Smooth muscle cell (in vitro differentiated cells): Measurements from ENCODE around the gene MEGF6. TPM values are rescaled to one million over a fixed set of nuclear protein-coding genes. Genes with fewer than 3 reads are reported as not detected.

ENCODE experiments used
- DNase-seq: peaks from one replicate; lab custom pipeline; 2025; ENCODE audit not compliant: unreplicated experiment; lab: John Stamatoyannopoulos, UW
- H2AFZ ChIP-seq: fragments of 200-600 bp; sonication (generic); 2 replicates; pipeline ENCODE4 v1.6.0; 2016; ENCODE audit warnings: antibody characterized with exemption, low read depth, mild to moderate bottlenecking
- H3F3A ChIP-seq: fragments of 200-600 bp; sonication (generic); 2 replicates; pipeline ENCODE4 v1.6.0; 2017; ENCODE audit warnings: antibody characterized with exemption, low read depth
- H3K27ac ChIP-seq: fragments of 200-600 bp; sonication (generic); 2 replicates; pipeline ENCODE4 v1.5.1; 2016; ENCODE audit warnings: low read depth, mild to moderate bottlenecking
- H3K27me3 ChIP-seq: fragments of 200-600 bp; sonication (generic); 2 replicates; pipeline ENCODE4 v1.6.1; 2016; ENCODE audit warnings: low read depth, mild to moderate bottlenecking
- H3K36me3 ChIP-seq: fragments of 200-600 bp; sonication (generic); 2 replicates; pipeline ENCODE4 v1.5.1; 2016; ENCODE audit warnings: low read depth
- H3K4me1 ChIP-seq: fragments of 200-600 bp; sonication (generic); 2 replicates; pipeline ENCODE4 v1.5.1; 2016; ENCODE audit warnings: low read depth
- H3K4me2 ChIP-seq: fragments of 200-600 bp; sonication (generic); 2 replicates; pipeline ENCODE4 v1.6.0; 2016; ENCODE audit warnings: mild to moderate bottlenecking
- H3K4me3 ChIP-seq: fragments of 200-600 bp; sonication (generic); 2 replicates; pipeline ENCODE4 v1.5.1; 2016; ENCODE audit warnings: mild to moderate bottlenecking
- H3K79me2 ChIP-seq: fragments of 200-600 bp; sonication (generic); 2 replicates; pipeline ENCODE4 v1.6.0; 2016; ENCODE audit warnings: low read depth, mild to moderate bottlenecking
- H3K9ac ChIP-seq: fragments of 200-600 bp; sonication (generic); 2 replicates; pipeline ENCODE4 v1.6.0; 2016; ENCODE audit warnings: low read depth
- H3K9me3 ChIP-seq: fragments of 200-600 bp; sonication (generic); replicated peaks from 2 replicates; pipeline ENCODE4 v1.5.1; 2016; ENCODE audit warnings: low read depth
- H4K20me1 ChIP-seq: fragments of 200-600 bp; sonication (generic); 2 replicates; pipeline ENCODE4 v1.6.0; 2016; ENCODE audit warnings: low read depth
- WGBS: methylation state at CpG from one replicate; pipeline ENCODE4 v1.1.7; 2016; ENCODE audit warnings: low lambda C conversion rate; 5-methylcytosine and 5-hydroxymethylcytosine counted together
- polyA plus RNA-seq: library from polyadenylated mRNA; unstranded; fragments of >200 nt; fragmentation: Nextera tagmentation; extraction: Ambion mirVana; gene quantifications from 2 replicates; pipeline ENCODE4 v1.2.1, GENCODE V29; 2016
- total RNA-seq: library from RNA; depleted of rRNA; stranded (reverse); fragments of >200 nt; gene quantifications from 2 replicates; pipeline ENCODE4 v1.2.3, GENCODE V29; 2014
- TF ChIP-seq, protein P1 (sequence below): fragments of 200-600 bp; sonication (generic); IDR thresholded peaks from 2 replicates; pipeline ENCODE4 v1.5.1; 2017; ENCODE audit warnings: borderline replicate concordance, mild to moderate bottlenecking, antibody characterized with exemption; ENCODE audit not compliant: insufficient read depth, poor library complexity, severe bottlenecking

Gene MEGF6
- total and polyA plus RNA-seq, 2 experiments from 2014 or later, result 6.5 to 12.8 TPM

DNA sequence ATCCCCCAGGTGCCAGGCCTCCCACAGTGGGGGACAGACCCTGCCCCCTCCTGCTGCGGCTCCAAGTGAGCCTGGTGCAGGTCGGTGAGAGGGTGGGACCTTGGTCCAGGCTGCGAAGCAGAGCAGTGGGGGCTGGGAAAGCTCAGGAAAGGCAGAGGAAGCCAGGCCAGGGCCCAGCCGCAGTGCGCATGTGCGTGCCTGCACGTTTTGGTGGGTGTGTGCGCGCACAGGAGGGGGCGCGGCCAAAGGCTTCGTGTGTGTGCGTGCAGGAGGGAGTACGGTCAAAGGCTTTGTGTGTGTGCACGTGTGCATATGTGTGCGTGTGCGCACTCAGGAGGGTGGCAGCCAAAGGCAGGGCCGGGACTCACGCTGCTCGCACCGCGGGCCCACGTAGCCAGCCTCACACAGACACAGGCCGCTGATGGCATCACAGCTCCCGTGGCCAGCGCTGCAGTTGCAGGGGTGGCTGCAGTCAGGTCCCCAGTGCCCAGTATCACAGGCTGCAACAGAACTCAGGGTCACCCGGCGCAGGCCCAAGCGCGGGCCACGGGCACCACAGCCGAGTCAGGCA is 111.0 kb downstream of the MEGF6 start:
- H3K4me2 ChIP-seq, result no peak overlapping the region
- H3K36me3 ChIP-seq, result no peaks in the 10 kb centered on the region
- no peak overlapping the region for H3K9ac ChIP-seq
- H3F3A ChIP-seq, result no peaks in the 10 kb centered on the region
- WGBS, result 94% methylated on average over 30 of the region's 32 CpGs
- peaks cover 6% of the 10 kb centered on the region for H4K20me1 ChIP-seq
- H3K4me3 ChIP-seq, result no peak overlapping the region
- H3K27ac ChIP-seq, result no peak overlapping the region
- no peaks in the 10 kb centered on the region for H3K79me2 ChIP-seq
- TF ChIP-seq, protein P1, sequence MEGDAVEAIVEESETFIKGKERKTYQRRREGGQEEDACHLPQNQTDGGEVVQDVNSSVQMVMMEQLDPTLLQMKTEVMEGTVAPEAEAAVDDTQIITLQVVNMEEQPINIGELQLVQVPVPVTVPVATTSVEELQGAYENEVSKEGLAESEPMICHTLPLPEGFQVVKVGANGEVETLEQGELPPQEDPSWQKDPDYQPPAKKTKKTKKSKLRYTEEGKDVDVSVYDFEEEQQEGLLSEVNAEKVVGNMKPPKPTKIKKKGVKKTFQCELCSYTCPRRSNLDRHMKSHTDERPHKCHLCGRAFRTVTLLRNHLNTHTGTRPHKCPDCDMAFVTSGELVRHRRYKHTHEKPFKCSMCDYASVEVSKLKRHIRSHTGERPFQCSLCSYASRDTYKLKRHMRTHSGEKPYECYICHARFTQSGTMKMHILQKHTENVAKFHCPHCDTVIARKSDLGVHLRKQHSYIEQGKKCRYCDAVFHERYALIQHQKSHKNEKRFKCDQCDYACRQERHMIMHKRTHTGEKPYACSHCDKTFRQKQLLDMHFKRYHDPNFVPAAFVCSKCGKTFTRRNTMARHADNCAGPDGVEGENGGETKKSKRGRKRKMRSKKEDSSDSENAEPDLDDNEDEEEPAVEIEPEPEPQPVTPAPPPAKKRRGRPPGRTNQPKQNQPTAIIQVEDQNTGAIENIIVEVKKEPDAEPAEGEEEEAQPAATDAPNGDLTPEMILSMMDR, result no peak
- DNase-seq, result no peak
- H3K9me3 ChIP-seq, result no peaks in the 10 kb centered on the region
- H3K4me1 ChIP-seq, result no peaks in the 10 kb centered on the region
- no peak overlapping the region for H2AFZ ChIP-seq
- H3K27me3 ChIP-seq, result no peaks in the 10 kb centered on the region

DNA sequence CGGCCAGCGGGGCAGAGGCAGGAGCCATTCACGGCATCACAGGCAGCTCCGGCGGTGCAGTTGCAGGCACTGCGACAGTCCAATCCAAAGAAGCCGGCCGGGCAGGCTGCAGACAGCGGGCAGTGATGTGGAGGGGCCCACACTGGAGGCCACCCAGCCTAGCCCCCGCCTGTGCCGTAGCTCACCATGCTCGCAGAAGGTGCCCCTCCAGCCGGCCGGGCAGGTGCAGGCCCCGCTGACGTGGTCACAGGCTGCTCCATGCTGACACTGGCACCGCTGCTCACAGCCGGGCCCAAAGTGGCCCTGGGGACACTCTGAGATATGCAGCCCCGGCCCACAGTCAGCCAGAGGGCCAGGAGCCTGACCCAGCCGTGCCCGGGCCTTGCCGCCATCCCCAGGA is 111.7 kb downstream of the MEGF6 start:
- TF ChIP-seq, protein P1, result no peak
- Histone ChIP-seq H3K4me2 (no peak overlapping the region), H3K36me3 (no peaks in the 10 kb centered on the region), H3K79me2 (no peaks in the 10 kb centered on the region), H3K27me3 (no peaks in the 10 kb centered on the region), H3K4me3 (no peak overlapping the region), H3K4me1 (no peaks in the 10 kb centered on the region), H3K9me3 (no peaks in the 10 kb centered on the region), H4K20me1 (peaks cover 6% of the 10 kb centered on the region), H3F3A (no peaks in the 10 kb centered on the region), H3K9ac (no peak overlapping the region), H3K27ac (no peak overlapping the region), H2AFZ (no peak overlapping the region)
- 95% methylated on average over 22 of the region's 22 CpGs for WGBS
- DNase-seq, result no peak

GRCh38 chr1:3498986-3499385 is 112.3 kb downstream of the MEGF6 start:
- no peak overlapping the region for H3K4me3 ChIP-seq
- H3K27ac ChIP-seq, result no peak overlapping the region
- H2AFZ ChIP-seq, result no peak overlapping the region
- no peaks in the 10 kb centered on the region for H3K27me3 ChIP-seq
- no peak for DNase-seq
- no peaks in the 10 kb centered on the region for H3K36me3 ChIP-seq
- no peak overlapping the region for H3K9ac ChIP-seq
- no peak overlapping the region for H3K4me2 ChIP-seq
- no peaks in the 10 kb centered on the region for H3F3A ChIP-seq
- no peaks in the 10 kb centered on the region for H3K4me1 ChIP-seq
- TF ChIP-seq, protein P1, result no peak
- H3K79me2 ChIP-seq, result no peaks in the 10 kb centered on the region
- H4K20me1 ChIP-seq, result peaks cover 6% of the 10 kb centered on the region
- H3K9me3 ChIP-seq, result no peaks in the 10 kb centered on the region
- WGBS, result 98% methylated on average over 8 of the region's 8 CpGs

DNA sequence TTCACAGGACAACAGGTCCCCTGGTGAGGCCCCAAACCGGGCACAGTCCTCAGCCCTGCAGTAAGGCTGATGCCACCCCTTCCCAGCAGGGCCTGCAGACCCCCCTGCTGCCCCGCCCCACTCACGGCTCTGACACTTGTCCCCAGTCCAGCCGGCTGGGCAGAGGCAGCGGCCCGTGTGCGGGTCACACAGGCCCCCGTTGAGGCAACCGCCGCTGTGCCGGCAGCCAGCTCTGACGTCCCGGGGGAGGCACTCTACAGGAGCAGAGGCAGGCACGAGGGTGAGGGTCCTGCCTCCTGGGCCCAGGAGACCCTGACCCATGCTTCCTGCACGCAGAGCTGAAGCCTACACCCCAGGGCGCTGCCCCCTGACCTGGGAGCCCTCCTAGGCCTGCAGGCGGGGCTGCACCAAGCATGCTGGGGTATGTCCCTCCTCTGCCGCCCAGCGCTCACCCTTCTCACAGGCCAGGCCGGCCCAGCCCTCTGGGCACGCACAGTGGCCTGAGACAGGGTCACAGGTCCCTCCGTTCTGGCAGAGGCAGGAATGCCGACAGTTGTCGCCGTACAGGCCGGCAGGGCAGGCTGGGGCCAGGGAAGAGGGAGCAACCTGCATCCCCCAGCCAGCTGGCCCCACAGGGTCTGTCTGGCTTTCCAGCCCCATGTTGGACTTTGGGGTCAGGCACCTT is 112.9 kb downstream of the MEGF6 start:
- no peak overlapping the region for H3K27ac ChIP-seq
- H3K4me2 ChIP-seq, result no peak overlapping the region
- no peaks in the 10 kb centered on the region for H3K36me3 ChIP-seq
- WGBS, result 93% methylated on average over 20 of the region's 26 CpGs
- H4K20me1 ChIP-seq, result peaks cover 6% of the 10 kb centered on the region
- H3F3A ChIP-seq, result no peaks in the 10 kb centered on the region
- no peak for DNase-seq
- no peaks in the 10 kb centered on the region for H3K4me1 ChIP-seq
- no peaks in the 10 kb centered on the region for H3K79me2 ChIP-seq
- no peaks in the 10 kb centered on the region for H3K27me3 ChIP-seq
- TF ChIP-seq, protein P1, result no peak
- no peaks in the 10 kb centered on the region for H3K9me3 ChIP-seq
- no peak overlapping the region for H2AFZ ChIP-seq
- no peak overlapping the region for H3K4me3 ChIP-seq
- H3K9ac ChIP-seq, result no peak overlapping the region
